IMR-90 (cell line): ENCODE measurements around the gene CLK4. TPM values are rescaled to one million over a fixed set of nuclear protein-coding genes. Genes with fewer than 3 reads are reported as not detected.

Source experiments
- ATAC-seq: fragments of 200-7000 bp; cut with Tn5 transposase; 2 replicates; pipeline ENCODE4 v1.9.1; 2020; ENCODE audit warnings: low read depth, mild to moderate bottlenecking, moderate library complexity
- BruUV-seq: library from RNA; stranded (reverse); fragments of 400-500 nt; replicated peaks from 2 replicates; lab custom pipeline; 2021; lab: Mats Ljungman, UMichigan
- CTCF ChIA-PET: fragments of 300-600 bp; formaldehyde crosslinking; extraction: SDS; loops from one replicate; lab custom pipeline; 2021; ENCODE audit warnings: antibody characterized with exemption; lab: Yijun Ruan, JAX
- POLR2A ChIA-PET: fragments of 300-600 bp; sonication (Branson Sonifier 250); formaldehyde crosslinking; loops from one replicate; lab custom pipeline; 2022; ENCODE audit warnings: antibody characterized with exemption; ENCODE audit not compliant: unreplicated experiment; lab: Charles Lee
- DNase-seq: peaks from one replicate; pipeline ENCODE4 v3.0.0; 2013
- H2AFZ ChIP-seq: replicated peaks from 2 replicates; pipeline ENCODE3; 2013; ENCODE audit warnings: low read length, mild to moderate bottlenecking; ENCODE audit not compliant: poor library complexity
- H2AK5ac ChIP-seq: 2 replicates; pipeline ENCODE4 v1.6.1; 2013; ENCODE audit warnings: low read depth, low read length, inconsistent platforms
- H2AK9ac ChIP-seq: replicated peaks from 2 replicates; pipeline ENCODE3; 2013; ENCODE audit warnings: mild to moderate bottlenecking, low read depth, low read length, moderate library complexity; ENCODE audit not compliant: poor library complexity
- H2BK120ac ChIP-seq: 2 replicates; pipeline ENCODE4 v1.6.1; 2013; ENCODE audit warnings: low read depth, low read length, inconsistent platforms
- H2BK15ac ChIP-seq: 3 replicates; pipeline ENCODE4 v1.6.1; 2013; ENCODE audit warnings: low read depth, low read length, inconsistent platforms
- H2BK20ac ChIP-seq: 2 replicates; pipeline ENCODE4 v1.6.1; 2013; ENCODE audit warnings: low read depth, mild to moderate bottlenecking, inconsistent platforms, low read length, moderate library complexity
- H2BK5ac ChIP-seq: 2 replicates; pipeline ENCODE4 v1.6.1; 2013; ENCODE audit warnings: mild to moderate bottlenecking, low read depth, low read length, inconsistent platforms; ENCODE audit not compliant: poor library complexity, severe bottlenecking
- H3K14ac ChIP-seq: replicated peaks from 2 replicates; pipeline ENCODE4 v1.6.1; 2013; ENCODE audit warnings: low read depth, low read length, inconsistent platforms
- H3K18ac ChIP-seq: 2 replicates; pipeline ENCODE4 v1.6.1; 2013; ENCODE audit warnings: low read depth, low read length, control low read depth
- H3K23ac ChIP-seq: 2 replicates; pipeline ENCODE4 v1.6.1; 2013; ENCODE audit warnings: low read depth, low read length, inconsistent platforms
- H3K27ac ChIP-seq: 2 replicates; pipeline ENCODE4 v1.5.1; 2013; ENCODE audit warnings: mild to moderate bottlenecking, control low read depth, low read length; ENCODE audit not compliant: insufficient read depth
- H3K27me3 ChIP-seq: 2 replicates; pipeline ENCODE4 v1.6.1; 2013; ENCODE audit warnings: low read length; ENCODE audit not compliant: control insufficient read depth, insufficient read depth
- H3K36me3 ChIP-seq: 2 replicates; pipeline ENCODE4 v1.6.1; 2013; ENCODE audit warnings: low read length, mixed read lengths; ENCODE audit not compliant: control insufficient read depth, insufficient read depth
- H3K4ac ChIP-seq: 2 replicates; pipeline ENCODE4 v1.6.1; 2013; ENCODE audit warnings: low read depth, low read length, inconsistent platforms
- H3K4me1 ChIP-seq: 2 replicates; pipeline ENCODE4 v1.6.1; 2013; ENCODE audit warnings: low read length, mixed read lengths; ENCODE audit not compliant: control insufficient read depth, insufficient read depth
- H3K4me2 ChIP-seq: 2 replicates; pipeline ENCODE4 v1.6.1; 2013; ENCODE audit warnings: low read depth, mild to moderate bottlenecking, control low read depth, low read length, moderate library complexity
- H3K4me3 ChIP-seq: 2 replicates; pipeline ENCODE4 v1.5.1; 2013; ENCODE audit warnings: low read depth, mild to moderate bottlenecking, control low read depth, low read length, moderate library complexity; ENCODE audit not compliant: insufficient read depth
- H3K56ac ChIP-seq: 2 replicates; pipeline ENCODE4 v1.6.1; 2013; ENCODE audit warnings: low read length, inconsistent platforms; ENCODE audit not compliant: insufficient read depth; ENCODE audit errors: extremely low read depth
- H3K79me1 ChIP-seq, 2 experiments: 2 replicates each; pipeline ENCODE4 v1.6.1; 2013; ENCODE audit warnings: low read length in 2 of 2, inconsistent platforms in 1 of 2, low read depth in 1 of 2
- H3K9ac ChIP-seq: 2 replicates; pipeline ENCODE4 v1.6.1; 2013; ENCODE audit warnings: low read depth, low read length, control low read depth
- H3K9me1 ChIP-seq: 2 replicates; pipeline ENCODE4 v1.6.1; 2013; ENCODE audit warnings: low read length, inconsistent platforms; ENCODE audit not compliant: insufficient read depth
- H3K9me3 ChIP-seq: 2 replicates; pipeline ENCODE4 v1.6.1; 2013; ENCODE audit warnings: low read length; ENCODE audit not compliant: control insufficient read depth, insufficient read depth
- H4K20me1 ChIP-seq: 2 replicates; pipeline ENCODE4 v1.6.1; 2013; ENCODE audit warnings: low read length, inconsistent platforms; ENCODE audit not compliant: insufficient read depth
- H4K5ac ChIP-seq: 2 replicates; pipeline ENCODE4 v1.6.1; 2013; ENCODE audit warnings: mild to moderate bottlenecking, low read depth, low read length, control low read depth
- H4K8ac ChIP-seq, 2 experiments: 2 replicates each; pipeline ENCODE4 v1.6.1; 2013; ENCODE audit warnings: low read depth in 2 of 2, low read length in 2 of 2, control low read depth in 1 of 2, inconsistent platforms in 1 of 2
- H4K91ac ChIP-seq: 2 replicates; pipeline ENCODE4 v1.6.1; 2013; ENCODE audit warnings: low read depth, low read length, inconsistent platforms; ENCODE audit not compliant: insufficient read depth
- BHLHE40 ChIP-seq: fragments of 150-350 bp; IDR thresholded peaks from 2 replicates; pipeline ENCODE4 v1.6.1; 2016; ENCODE audit warnings: mild to moderate bottlenecking, low read depth, low read length
- CEBPB ChIP-seq: IDR thresholded peaks from 2 replicates; pipeline ENCODE4 v1.6.1; 2012; ENCODE audit warnings: low read depth, low read length, improper control_type of control experiment
- CHD1 ChIP-seq: IDR thresholded peaks from 2 replicates; pipeline ENCODE4 v1.6.1; 2012; ENCODE audit warnings: low read depth, low read length, improper control_type of control experiment
- FOS ChIP-seq: fragments of 150-350 bp; IDR thresholded peaks from 2 replicates; pipeline ENCODE4 v1.6.1; 2016; ENCODE audit warnings: low read depth, low read length
- MAFK ChIP-seq: IDR thresholded peaks from 2 replicates; pipeline ENCODE4 v1.6.1; 2012; ENCODE audit warnings: low read depth, low read length, improper control_type of control experiment
- MAZ ChIP-seq: IDR thresholded peaks from 2 replicates; pipeline ENCODE4 v1.6.1; 2012; ENCODE audit warnings: low read depth, mild to moderate bottlenecking, low read length, improper control_type of control experiment, moderate library complexity, borderline replicate concordance
- MXI1 ChIP-seq: IDR thresholded peaks from 2 replicates; pipeline ENCODE4 v1.6.1; 2012; ENCODE audit warnings: low read depth, mild to moderate bottlenecking, low read length, moderate library complexity, borderline replicate concordance
- NFE2L2 ChIP-seq: fragments of 150-350 bp; IDR thresholded peaks from 2 replicates; pipeline ENCODE4 v1.6.1; 2016; ENCODE audit warnings: low read depth, mild to moderate bottlenecking, low read length
- POLR2A ChIP-seq: IDR thresholded peaks from 2 replicates; pipeline ENCODE4 v1.6.1; 2012; ENCODE audit warnings: mild to moderate bottlenecking, low read depth, low read length
- RAD21 ChIP-seq: IDR thresholded peaks from 2 replicates; pipeline ENCODE4 v1.6.1; 2012; ENCODE audit warnings: low read length, improper control_type of control experiment
- RCOR1 ChIP-seq: IDR thresholded peaks from 2 replicates; pipeline ENCODE4 v1.6.1; 2012; ENCODE audit warnings: mild to moderate bottlenecking, low read length, improper control_type of control experiment; ENCODE audit not compliant: insufficient replicate concordance
- RFX5 ChIP-seq: IDR thresholded peaks from 2 replicates; pipeline ENCODE4 v1.8.0; 2012; ENCODE audit warnings: low read depth, mild to moderate bottlenecking, low read length, moderate library complexity
- SMC3 ChIP-seq: fragments of 150-350 bp; IDR thresholded peaks from 2 replicates; pipeline ENCODE4 v1.6.1; 2016; ENCODE audit warnings: low read depth, mild to moderate bottlenecking, antibody characterized with exemption, low read length, moderate library complexity
- WGBS, 2 experiments: methylation state at CpG; one replicate each; pipeline versions ENCODE4 v1.1.5 to v1.1.7; 2013; ENCODE audit warnings: missing lambda C conversion rate in 2 of 2; ENCODE audit not compliant: insufficient read length in 1 of 2; ENCODE audit errors: extremely low coverage in 2 of 2; 5-methylcytosine and 5-hydroxymethylcytosine counted together
- dilution Hi-C: fragments of 300-500 bp; cut with HindIII; formaldehyde crosslinking; loops from one replicate; pipeline ENCODE4 v1.14.3; 2018; ENCODE audit warnings: low sequenced_read_pairs; ENCODE audit not compliant: unreplicated experiment
- in situ Hi-C: fragments of 300-500 bp; cut with MboI; formaldehyde crosslinking; loops from 3 replicates; pipeline ENCODE4 v1.14.3; 2019; ENCODE audit warnings: low sequenced_read_pairs, inconsistent platforms, mixed read lengths
- intact Hi-C: fragments of 100-400 bp; cut with micrococcal nuclease; formaldehyde crosslinking; loops from 2 replicates; pipeline ENCODE4 v1.10.0; 2022
- polyA plus RNA-seq, 3 experiments: library from polyadenylated mRNA; depleted of rRNA; stranded (reverse); fragments of >200 nt; gene quantifications; 2 replicates each; pipeline ENCODE4 v1.2.3, GENCODE V29; 2012; ENCODE audit warnings: low replicate concordance in 1 of 3
- total RNA-seq: library from RNA; depleted of rRNA; stranded (reverse); fragments of >200 nt; gene quantifications from 2 replicates; pipeline ENCODE4 v1.2.3, GENCODE V29; 2012
- TF ChIP-seq, protein P1 (sequence below): conservative IDR thresholded peaks from 2 replicates; pipeline ENCODE4 v1.5.1; 2012; ENCODE audit warnings: mild to moderate bottlenecking, low read depth, low read length, improper control_type of control experiment
- TF ChIP-seq, protein P2 (sequence below): fragments of 150-350 bp; IDR thresholded peaks from 2 replicates; pipeline ENCODE4 v1.6.1; 2017; ENCODE audit warnings: mild to moderate bottlenecking, antibody characterized with exemption, low read length, low read depth
- TF ChIP-seq, protein P3 (sequence below): fragments of 150-350 bp; IDR thresholded peaks from 2 replicates; pipeline ENCODE4 v1.6.1; 2016; ENCODE audit warnings: low read depth, mild to moderate bottlenecking, low read length, moderate library complexity, borderline replicate concordance

Gene CLK4
- total and polyA plus RNA-seq, 2 of the 4 experiments (the other 2 are of a cell fraction), result 8.2 to 11.9 TPM

DNA sequence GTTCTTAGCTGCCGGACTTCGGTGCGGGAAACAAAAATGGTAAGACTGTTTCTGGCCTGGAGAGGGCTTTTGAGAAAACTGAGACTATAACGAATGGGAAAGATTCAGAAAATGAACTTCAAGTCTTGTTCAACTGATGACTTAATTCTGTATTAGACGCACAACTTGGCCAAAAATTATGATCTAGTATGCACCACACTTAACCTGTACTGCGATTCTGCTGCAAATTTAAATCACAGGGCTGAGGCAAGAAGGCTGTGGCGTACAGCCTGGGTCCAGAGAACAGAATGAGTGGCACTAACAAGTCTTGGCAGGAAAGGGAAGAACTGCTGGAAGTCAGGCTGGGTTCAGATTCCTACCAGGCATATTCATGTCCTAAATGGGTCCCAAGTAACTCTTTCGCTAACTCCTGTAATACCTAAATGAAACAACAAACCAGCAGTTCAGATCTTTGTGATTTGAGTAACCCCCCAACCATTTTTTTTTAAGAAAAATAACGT, 35.9 kb downstream of the CLK4 start:
- TF ChIP-seq MXI1 (no peak), BHLHE40 (no peak), CHD1 (no peak), NFE2L2 (no peak), RFX5 (no peak), RAD21 (no peak), MAZ (no peak), CEBPB (no peak), MAFK (no peak), SMC3 (no peak), FOS (no peak), POLR2A (no peak), RCOR1 (no peak)
- TF ChIP-seq, protein P1, sequence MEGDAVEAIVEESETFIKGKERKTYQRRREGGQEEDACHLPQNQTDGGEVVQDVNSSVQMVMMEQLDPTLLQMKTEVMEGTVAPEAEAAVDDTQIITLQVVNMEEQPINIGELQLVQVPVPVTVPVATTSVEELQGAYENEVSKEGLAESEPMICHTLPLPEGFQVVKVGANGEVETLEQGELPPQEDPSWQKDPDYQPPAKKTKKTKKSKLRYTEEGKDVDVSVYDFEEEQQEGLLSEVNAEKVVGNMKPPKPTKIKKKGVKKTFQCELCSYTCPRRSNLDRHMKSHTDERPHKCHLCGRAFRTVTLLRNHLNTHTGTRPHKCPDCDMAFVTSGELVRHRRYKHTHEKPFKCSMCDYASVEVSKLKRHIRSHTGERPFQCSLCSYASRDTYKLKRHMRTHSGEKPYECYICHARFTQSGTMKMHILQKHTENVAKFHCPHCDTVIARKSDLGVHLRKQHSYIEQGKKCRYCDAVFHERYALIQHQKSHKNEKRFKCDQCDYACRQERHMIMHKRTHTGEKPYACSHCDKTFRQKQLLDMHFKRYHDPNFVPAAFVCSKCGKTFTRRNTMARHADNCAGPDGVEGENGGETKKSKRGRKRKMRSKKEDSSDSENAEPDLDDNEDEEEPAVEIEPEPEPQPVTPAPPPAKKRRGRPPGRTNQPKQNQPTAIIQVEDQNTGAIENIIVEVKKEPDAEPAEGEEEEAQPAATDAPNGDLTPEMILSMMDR, result no peak
- TF ChIP-seq, protein P2, sequence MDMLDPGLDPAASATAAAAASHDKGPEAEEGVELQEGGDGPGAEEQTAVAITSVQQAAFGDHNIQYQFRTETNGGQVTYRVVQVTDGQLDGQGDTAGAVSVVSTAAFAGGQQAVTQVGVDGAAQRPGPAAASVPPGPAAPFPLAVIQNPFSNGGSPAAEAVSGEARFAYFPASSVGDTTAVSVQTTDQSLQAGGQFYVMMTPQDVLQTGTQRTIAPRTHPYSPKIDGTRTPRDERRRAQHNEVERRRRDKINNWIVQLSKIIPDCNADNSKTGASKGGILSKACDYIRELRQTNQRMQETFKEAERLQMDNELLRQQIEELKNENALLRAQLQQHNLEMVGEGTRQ, result no peak
- TF ChIP-seq, protein P3, sequence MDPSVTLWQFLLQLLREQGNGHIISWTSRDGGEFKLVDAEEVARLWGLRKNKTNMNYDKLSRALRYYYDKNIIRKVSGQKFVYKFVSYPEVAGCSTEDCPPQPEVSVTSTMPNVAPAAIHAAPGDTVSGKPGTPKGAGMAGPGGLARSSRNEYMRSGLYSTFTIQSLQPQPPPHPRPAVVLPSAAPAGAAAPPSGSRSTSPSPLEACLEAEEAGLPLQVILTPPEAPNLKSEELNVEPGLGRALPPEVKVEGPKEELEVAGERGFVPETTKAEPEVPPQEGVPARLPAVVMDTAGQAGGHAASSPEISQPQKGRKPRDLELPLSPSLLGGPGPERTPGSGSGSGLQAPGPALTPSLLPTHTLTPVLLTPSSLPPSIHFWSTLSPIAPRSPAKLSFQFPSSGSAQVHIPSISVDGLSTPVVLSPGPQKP, result no peak
- dilution Hi-C loops (no loop called here), intact Hi-C loops (loop anchor here (1.0 kb wide), 2 partner anchors 307 to 311 kb away; no protein-coding TSS in a partner anchor), in situ Hi-C loops (no loop called here)
- no peaks in the 10 kb centered on the region for H3K9me1 ChIP-seq
- no peak overlapping the region for H3K23ac ChIP-seq
- no peaks in the 10 kb centered on the region for H4K20me1 ChIP-seq
- H3K18ac ChIP-seq, result no peak overlapping the region
- H3K4me3 ChIP-seq, result no peak overlapping the region
- DNase-seq (peak; percentile 4), ATAC-seq (no peak)
- H3K4me2 ChIP-seq, result no peak overlapping the region; the same call in 1 of the 2 replicates
- no peak overlapping the region for H4K8ac ChIP-seq
- no peak overlapping the region for H3K4ac ChIP-seq
- peaks cover 28% of the 10 kb centered on the region for H3K27me3 ChIP-seq
- H2AK5ac ChIP-seq, result no peak overlapping the region
- 0 out of 2 replicates have a peak, but pooled peaks cover 1% of the 10 kb centered on the region for H3K9me3 ChIP-seq
- POLR2A ChIA-PET, result no interaction called here
- no TSS peak for BruUV-seq
- H2BK15ac ChIP-seq, result no peak overlapping the region
- H2BK20ac ChIP-seq, result no peak overlapping the region
- H3K36me3 ChIP-seq, result no peaks in the 10 kb centered on the region
- no peaks in the 10 kb centered on the region for H3K79me1 ChIP-seq
- no peak overlapping the region for H3K9ac ChIP-seq
- H3K27ac ChIP-seq, result no peak overlapping the region
- WGBS, 2 experiments, result no CpG with 5 or more reads among the region's 9 CpGs
- CTCF ChIA-PET, result no interaction called here
- no peaks in the 10 kb centered on the region for H3K4me1 ChIP-seq
- no peak overlapping the region for H2BK5ac ChIP-seq
- no peak overlapping the region for H4K5ac ChIP-seq
- no peak overlapping the region for H2AK9ac ChIP-seq
- no peak overlapping the region for H2BK120ac ChIP-seq
- no peak overlapping the region for H3K14ac ChIP-seq
- H2AFZ ChIP-seq, result no peak overlapping the region
- no peak overlapping the region for H3K56ac ChIP-seq
- no peak overlapping the region for H4K91ac ChIP-seq
